K562 (cell line): ENCODE results near the gene ROR2. TPM values are rescaled to one million over a fixed set of nuclear protein-coding genes. Genes with fewer than 3 reads are reported as not detected.
A peak's percentile ranks its signal among the peaks of the same experiment; 100 is the strongest.

Source experiments
- ARID2 ChIP-seq: fragments of 450-650 bp; IDR thresholded peaks from 2 replicates; pipeline ENCODE4 v1.6.1; 2017; ENCODE audit warnings: antibody characterized with exemption, mild to moderate bottlenecking
- ARID3B ChIP-seq: fragments of 250-450 bp; sonication (Bioruptor Pico); IDR thresholded peaks from 2 replicates; pipeline ENCODE4 v1.4.0; 2020; ENCODE audit warnings: borderline replicate concordance
- ATF3 ChIP-seq, 2 experiments: fragments of 450-650 bp in 1 of 2; sonication (generic) in 1 of 2; formaldehyde crosslinking in 1 of 2; IDR thresholded peaks in 1 of 2; conservative IDR thresholded peaks in 1 of 2; 2 replicates each; pipeline versions ENCODE4 v1.6.1 to v1.8.1; 2016 to 2023; ENCODE audit warnings: mild to moderate bottlenecking in 2 of 2, moderate library complexity in 2 of 2, inconsistent platforms in 1 of 2, missing genetic modification reagents in 1 of 2
- CSDE1 ChIP-seq, 2 experiments: fragments of 450-650 bp; IDR thresholded peaks; 2 replicates each; pipeline ENCODE4 v1.6.1; 2016; ENCODE audit warnings: mild to moderate bottlenecking in 1 of 2
- CTCF ChIP-seq, 3 experiments: IDR thresholded peaks in 2 of 3; conservative IDR thresholded peaks in 1 of 3; 2 replicates each; pipeline ENCODE4 v1.5.1; 2011 to 2012; ENCODE audit warnings: low read length in 3 of 3, mild to moderate bottlenecking in 3 of 3, control low read depth in 2 of 3, improper control_type of control experiment in 1 of 3, inconsistent platforms in 1 of 3, low read depth in 1 of 3, mixed read lengths in 1 of 3, moderate library complexity in 1 of 3; ENCODE audit not compliant: insufficient read depth in 2 of 3
- DMBX1 ChIP-seq: fragments of 250-450 bp; sonication (Bioruptor Pico); IDR thresholded peaks from 2 replicates; pipeline ENCODE4 v1.8.0; 2022; ENCODE audit warnings: inconsistent platforms, mild to moderate bottlenecking, moderate library complexity, borderline replicate concordance
- ELF2 ChIP-seq: fragments of 250-450 bp; sonication (Bioruptor Pico); IDR thresholded peaks from 2 replicates; pipeline ENCODE4 v1.5.0; 2021; ENCODE audit warnings: mild to moderate bottlenecking
- GMEB1 ChIP-seq: fragments of 250-450 bp; sonication (Bioruptor Pico); IDR thresholded peaks from 2 replicates; pipeline ENCODE4 v1.4.0; 2020; ENCODE audit warnings: mild to moderate bottlenecking
- HIVEP1 ChIP-seq: fragments of 250-450 bp; sonication (Bioruptor Pico); IDR thresholded peaks from 2 replicates; pipeline ENCODE4 v1.4.0; 2020; ENCODE audit warnings: mild to moderate bottlenecking
- KDM2B ChIP-seq: fragments of 250-450 bp; sonication (Bioruptor Pico); IDR thresholded peaks from 2 replicates; pipeline ENCODE4 v1.8.0; 2021; ENCODE audit warnings: mild to moderate bottlenecking, moderate library complexity
- MCM3 ChIP-seq: fragments of 450-650 bp; IDR thresholded peaks from 2 replicates; pipeline ENCODE4 v1.6.1; 2016
- MTA2 ChIP-seq: fragments of 450-650 bp; IDR thresholded peaks from 2 replicates; pipeline ENCODE4 v1.6.1; 2016; ENCODE audit warnings: low read depth
- MYNN ChIP-seq, 2 experiments: sonication (generic); formaldehyde crosslinking in 1 of 2; IDR thresholded peaks; 2 replicates each; pipeline versions ENCODE4 v1.5.0 to v1.6.1; 2016 to 2020; ENCODE audit warnings: antibody characterized with exemption in 1 of 2, missing genetic modification reagents in 1 of 2
- POLR2G ChIP-seq: fragments of 200-400 bp; formaldehyde crosslinking; IDR thresholded peaks from 2 replicates; pipeline ENCODE4 v1.6.1; 2017; ENCODE audit warnings: low read depth, mild to moderate bottlenecking, antibody characterized with exemption, low read length, moderate library complexity
- PREB ChIP-seq: sonication (generic); formaldehyde crosslinking; IDR thresholded peaks from 2 replicates; pipeline ENCODE4 v1.8.1; 2023; ENCODE audit warnings: mild to moderate bottlenecking, missing genetic modification reagents
- TRIM25 ChIP-seq: fragments of 450-650 bp; IDR thresholded peaks from 2 replicates; pipeline ENCODE4 v1.7.0; 2016; ENCODE audit warnings: borderline replicate concordance
- TRIM28 ChIP-seq: fragments of 450-650 bp; IDR thresholded peaks from 2 replicates; pipeline ENCODE4 v1.6.1; 2017
- XRCC4 ChIP-seq: IDR thresholded peaks from one replicate; pipeline ENCODE4 v1.6.1; 2011; ENCODE audit not compliant: insufficient read depth, insufficient read length; ENCODE audit errors: extremely low read depth
- ZNF3 ChIP-seq: fragments of 250-450 bp; sonication (Bioruptor Pico); IDR thresholded peaks from 2 replicates; pipeline ENCODE4 v1.5.0; 2021; ENCODE audit warnings: mild to moderate bottlenecking, moderate library complexity
- polyA plus RNA-seq, 8 experiments: library from polyadenylated mRNA; depleted of rRNA in 4 of 8; stranded (reverse) in 5 of 8; unstranded in 3 of 8; fragments of >200 nt; fragmentation: Nextera tagmentation in 2 of 8; fragmentation: Illumina TruSeq in 1 of 8; extraction: Ambion mirVana in 2 of 8; extraction: Trizol in 1 of 8; gene quantifications; 2 replicates each; pipeline versions ENCODE4 v1.2.1 to v1.2.3, GENCODE V29; 2011 to 2014; ENCODE audit warnings: inconsistent platforms in 1 of 8, missing spikeins in 1 of 8
- total RNA-seq, 7 experiments: library from RNA; depleted of rRNA in 6 of 7; stranded (reverse); fragments of >200 nt in 6 of 7; fragmentation: Illumina TruSeq in 2 of 7; extraction: Trizol in 2 of 7; gene quantifications; 2 replicates each; pipeline versions ENCODE4 v1.2.1 to v1.2.3, GENCODE V29; 2011 to 2021; ENCODE audit warnings: low replicate concordance in 1 of 7

ROR2 gene
- total and polyA plus RNA-seq, 9 of the 15 experiments (the other 6 are each of a cell fraction or from before 2014, with no cell fraction given) = 5.6 to 33.8 (median 15.3) TPM

- TF ChIP-seq MYNN (IDR thresholded peaks at IDR 0.05) (no peak), MYNN (CRISPR knock-in tag; IDR thresholded peaks at IDR 0.05) (no peak), MCM3 (no peak), XRCC4 (no peak), TRIM25 (no peak), GMEB1 (CRISPR knock-in tag) (peak; percentile 32), PREB (CRISPR knock-in tag) (no peak), MTA2 (no peak), CTCF (IDR thresholded peaks at IDR 0.05 in 2 of 3, conservative IDR thresholded peaks at IDR 0.05 in 1 of 3; ENCODE audit: insufficient read depth in 2 of 3, low read depth in 1 of 3, low read length in 3 of 3) (peak; percentile 54 to 84 (median 78)), CSDE1 (IDR thresholded peaks at IDR 0.05) (no peak), HIVEP1 (CRISPR knock-in tag) (no peak), KDM2B (CRISPR knock-in tag) (no peak), POLR2G (peak; percentile 77), DMBX1 (CRISPR knock-in tag) (no peak), ARID3B (CRISPR knock-in tag) (no peak), ARID2 (no peak), ATF3 (IDR thresholded peaks at IDR 0.05) (no peak), ATF3 (CRISPR knock-in tag; conservative IDR thresholded peaks at IDR 0.05) (no peak), ELF2 (CRISPR knock-in tag) (no peak), ZNF3 (CRISPR knock-in tag) (no peak), TRIM28 (no peak)
These were observed at the start of gene ROR2 (continued) for GRCh38 chr9:91949946-91950664.
